ENCODE data around the gene C6orf62.
"Not testable (repeated sequence)": the region's sequence is repeated elsewhere in the genome, so short reads cannot be mapped to it uniquely, and the experiment has no call there.

DNA sequence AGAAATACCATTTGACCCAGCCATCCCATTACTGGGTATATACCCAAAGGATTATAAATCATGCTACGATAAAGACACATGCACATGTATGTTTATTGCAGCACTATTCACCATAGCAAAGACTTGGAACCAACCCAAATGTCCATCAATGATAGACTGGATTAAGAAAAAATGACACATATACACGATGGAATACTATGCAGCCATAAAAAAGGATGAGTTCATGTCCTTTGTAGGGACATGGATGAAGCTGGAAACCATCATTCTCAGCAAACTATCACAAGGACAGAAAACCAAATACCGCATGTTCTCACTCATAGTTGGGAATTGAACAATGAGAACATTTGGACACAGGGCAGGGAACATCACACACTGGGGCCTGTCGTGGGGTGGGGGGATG lies 47.9 kb downstream of the C6orf62 start:
- TF ChIP-seq, protein P1, sequence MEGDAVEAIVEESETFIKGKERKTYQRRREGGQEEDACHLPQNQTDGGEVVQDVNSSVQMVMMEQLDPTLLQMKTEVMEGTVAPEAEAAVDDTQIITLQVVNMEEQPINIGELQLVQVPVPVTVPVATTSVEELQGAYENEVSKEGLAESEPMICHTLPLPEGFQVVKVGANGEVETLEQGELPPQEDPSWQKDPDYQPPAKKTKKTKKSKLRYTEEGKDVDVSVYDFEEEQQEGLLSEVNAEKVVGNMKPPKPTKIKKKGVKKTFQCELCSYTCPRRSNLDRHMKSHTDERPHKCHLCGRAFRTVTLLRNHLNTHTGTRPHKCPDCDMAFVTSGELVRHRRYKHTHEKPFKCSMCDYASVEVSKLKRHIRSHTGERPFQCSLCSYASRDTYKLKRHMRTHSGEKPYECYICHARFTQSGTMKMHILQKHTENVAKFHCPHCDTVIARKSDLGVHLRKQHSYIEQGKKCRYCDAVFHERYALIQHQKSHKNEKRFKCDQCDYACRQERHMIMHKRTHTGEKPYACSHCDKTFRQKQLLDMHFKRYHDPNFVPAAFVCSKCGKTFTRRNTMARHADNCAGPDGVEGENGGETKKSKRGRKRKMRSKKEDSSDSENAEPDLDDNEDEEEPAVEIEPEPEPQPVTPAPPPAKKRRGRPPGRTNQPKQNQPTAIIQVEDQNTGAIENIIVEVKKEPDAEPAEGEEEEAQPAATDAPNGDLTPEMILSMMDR (conservative IDR thresholded peaks at IDR 0.05), result not testable (repeated sequence)
- not testable (repeated sequence) for TF ChIP-seq ZFX (IDR thresholded peaks at IDR 0.05)

All from C4-2B (cell line).